SIG-M5 treated with dmso at 0.1 percent for 504 hours (cell line): Measurements from ENCODE around the gene LYPD6B.

Experiments
- DNase-seq: peaks from one replicate; lab custom pipeline; 2025; ENCODE audit not compliant: unreplicated experiment; lab: John Stamatoyannopoulos, UW

The LYPD6B gene, protein sequence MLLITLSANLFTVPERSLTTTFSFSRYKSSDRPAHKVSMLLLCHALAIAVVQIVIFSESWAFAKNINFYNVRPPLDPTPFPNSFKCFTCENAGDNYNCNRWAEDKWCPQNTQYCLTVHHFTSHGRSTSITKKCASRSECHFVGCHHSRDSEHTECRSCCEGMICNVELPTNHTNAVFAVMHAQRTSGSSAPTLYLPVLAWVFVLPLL

DNA sequence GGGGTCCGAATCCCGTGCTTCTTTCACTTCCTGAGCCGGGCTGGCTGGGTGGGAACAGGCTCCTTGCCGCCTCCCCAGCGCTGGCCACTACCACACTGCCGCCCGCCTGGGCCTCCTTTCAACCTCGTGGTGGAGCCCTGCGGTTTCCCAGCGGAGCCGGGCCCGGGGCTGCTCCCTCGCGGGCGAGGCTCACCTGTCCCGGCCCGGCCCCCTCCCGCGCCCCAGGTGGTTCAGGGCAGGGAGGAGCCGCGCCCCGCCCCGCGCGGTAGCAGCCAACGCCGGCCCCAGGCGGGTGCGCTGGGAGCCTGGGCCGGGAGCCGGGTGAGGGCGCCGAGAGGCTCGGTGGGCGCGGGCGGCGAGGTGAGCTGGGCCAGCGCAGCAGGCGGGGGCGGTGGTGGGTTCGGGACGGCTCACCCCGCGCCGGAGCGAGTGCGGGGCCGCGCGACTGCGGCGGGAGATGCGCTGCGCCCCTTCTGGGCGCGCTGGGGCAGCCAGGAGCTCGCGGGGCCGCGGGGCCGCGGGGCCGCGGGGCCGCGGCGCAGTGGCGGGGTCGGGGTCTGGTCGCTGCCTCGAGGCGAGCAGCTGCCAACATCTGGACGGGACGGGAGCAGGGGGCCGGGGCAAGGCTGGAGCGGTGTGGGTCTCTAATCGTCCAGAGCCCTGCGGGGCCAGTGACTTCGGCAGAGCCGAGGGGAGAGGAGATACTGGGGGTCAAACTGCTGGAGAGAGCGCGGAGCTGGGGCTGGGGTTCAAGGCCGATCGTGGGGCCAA is at the start of gene LYPD6B:
TSS of gene LYPD6B (plus strand) at position 258 of the 771 bp plus-strand sequence. CDS start 92,250 bp downstream, outside the sequence.
- DNase-seq, result no peak

- peak; percentile 82 for DNase-seq
Measured at GRCh38 chr2:148989882-148990493, 48.5 kb upstream of the LYPD6B start.

- DNase-seq, result no peak
Measured at GRCh38 chr2:148990968-148991367, 47.5 kb upstream of the LYPD6B start.

DNA sequence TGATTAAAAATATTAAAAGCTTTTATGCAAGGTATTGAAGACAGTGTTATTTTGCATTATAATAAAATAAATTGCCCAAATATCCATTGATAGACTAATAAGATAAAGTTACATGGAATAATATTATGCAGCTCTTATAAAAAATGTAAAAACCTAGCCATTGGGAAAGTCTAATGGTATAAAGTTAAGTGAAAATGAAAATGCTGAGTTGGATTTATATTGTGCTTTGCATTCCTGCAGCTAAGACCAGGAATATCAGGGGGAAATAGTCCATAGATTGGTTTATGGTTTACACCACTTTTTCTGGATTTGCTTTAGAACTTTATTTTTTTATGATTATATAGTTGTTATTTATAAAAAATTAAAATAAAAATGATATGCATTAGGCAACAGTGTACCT is 46.1 kb upstream of the LYPD6B start:
- DNase-seq, result no peak

GRCh38 chr2:148993351-148993750 is 45.1 kb upstream of the LYPD6B start:
- no peak for DNase-seq

- no peak for DNase-seq
Measured at GRCh38 chr2:148994341-148994740, 44.2 kb upstream of the LYPD6B start.

DNA sequence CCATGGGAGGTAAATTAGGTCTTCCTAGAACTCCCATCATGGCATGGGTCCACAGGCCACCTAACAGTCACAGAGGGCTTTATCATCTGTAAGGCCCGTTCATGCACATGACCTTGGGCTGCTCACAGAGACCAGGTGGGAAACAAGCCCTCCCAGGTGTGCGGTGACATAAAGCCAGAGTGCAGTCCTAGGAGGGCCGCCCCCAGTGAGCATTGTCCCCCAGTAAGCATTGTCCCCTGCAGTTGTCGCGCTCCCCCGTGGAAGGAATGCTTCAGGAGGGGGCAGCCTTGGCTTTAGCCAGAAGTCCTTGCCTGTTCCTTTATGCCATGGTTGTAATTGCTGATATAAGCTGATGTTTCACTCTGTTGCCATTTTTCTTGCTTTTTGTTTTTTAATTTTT is 41.7 kb upstream of the LYPD6B start:
- DNase-seq, result no peak

DNA sequence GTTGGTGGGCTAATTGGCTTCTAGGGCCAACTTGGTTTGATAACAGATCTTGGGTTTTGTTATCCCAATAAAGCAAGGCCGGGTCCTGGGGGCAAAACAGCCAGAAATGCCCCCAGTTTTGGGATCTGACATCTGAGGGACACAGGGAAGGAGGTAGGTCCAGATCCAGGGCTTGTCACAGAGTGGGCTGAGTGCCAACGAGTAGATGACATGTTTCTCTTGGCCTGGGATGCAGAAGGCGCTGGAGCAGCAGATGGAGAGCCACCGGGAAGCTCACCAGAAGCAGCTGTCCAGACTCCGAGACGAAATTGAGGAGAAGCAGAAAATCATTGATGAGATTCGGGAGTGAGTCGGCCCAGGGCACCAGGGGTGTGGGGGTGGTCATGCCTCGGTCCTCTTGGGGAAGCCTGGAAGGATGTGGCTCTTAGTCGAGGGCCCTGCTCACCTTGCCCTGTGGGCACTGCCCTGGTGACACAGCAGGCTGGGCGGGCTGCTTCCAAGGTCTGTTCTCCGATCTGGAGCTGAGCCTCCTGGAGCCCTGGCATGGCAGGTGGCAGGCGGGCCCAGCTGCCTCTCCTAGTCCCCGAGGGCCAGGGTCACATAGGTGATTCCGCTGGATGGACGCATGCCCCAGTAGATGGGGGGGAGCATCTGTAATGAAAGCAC is 40.2 kb upstream of the LYPD6B start:
- no peak for DNase-seq

DNA sequence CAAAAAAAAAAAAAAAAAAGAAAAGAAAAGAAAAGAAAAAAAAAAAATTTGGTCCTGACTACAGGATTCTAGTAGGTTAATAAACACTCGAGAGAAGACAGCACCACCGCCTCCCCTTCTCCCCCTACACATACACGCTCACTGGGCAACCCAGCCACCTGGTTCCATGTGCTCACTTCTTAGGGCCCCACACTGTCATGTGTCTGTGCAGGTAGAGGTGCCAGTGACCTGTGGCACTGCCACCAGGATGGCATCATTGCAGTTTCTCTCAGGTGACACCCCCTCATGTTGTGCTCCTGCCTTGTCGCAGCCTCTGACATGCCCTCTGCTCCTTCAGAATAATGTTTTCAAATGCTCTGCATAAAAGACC is 39.7 kb upstream of the LYPD6B start:
- DNase-seq, result no peak

- no peak for DNase-seq
Measured at GRCh38 chr2:148999451-148999921, 39.0 kb upstream of the LYPD6B start.

GRCh38 chr2:149000158-149000938 is 38.2 kb upstream of the LYPD6B start:
- peak; percentile 31 for DNase-seq

GRCh38 chr2:149001496-149001895 is 37.0 kb upstream of the LYPD6B start:
- DNase-seq, result no peak

DNA sequence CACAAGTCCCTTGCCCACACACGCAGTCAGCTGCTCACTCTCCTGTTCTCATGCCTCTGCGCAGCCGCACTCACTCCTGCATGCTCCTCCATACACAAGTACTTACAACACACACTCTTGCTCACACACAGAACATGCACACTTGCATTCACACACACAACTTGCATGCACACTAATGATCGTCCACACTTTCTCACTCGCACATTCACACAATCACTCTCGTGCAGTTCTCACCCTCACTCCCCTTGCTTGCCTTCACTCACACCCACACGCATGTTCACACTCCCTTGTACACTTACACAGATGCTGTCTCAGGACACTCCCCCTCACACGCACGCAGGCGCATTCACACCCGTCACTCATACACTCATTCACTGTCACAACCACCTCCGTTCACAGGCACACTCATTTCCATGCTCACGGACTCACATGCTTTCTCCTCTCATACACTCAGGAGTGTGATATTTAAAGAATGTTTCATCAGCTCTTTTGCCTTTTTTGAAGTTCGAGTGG is 36.1 kb upstream of the LYPD6B start:
- DNase-seq, result no peak

DNA sequence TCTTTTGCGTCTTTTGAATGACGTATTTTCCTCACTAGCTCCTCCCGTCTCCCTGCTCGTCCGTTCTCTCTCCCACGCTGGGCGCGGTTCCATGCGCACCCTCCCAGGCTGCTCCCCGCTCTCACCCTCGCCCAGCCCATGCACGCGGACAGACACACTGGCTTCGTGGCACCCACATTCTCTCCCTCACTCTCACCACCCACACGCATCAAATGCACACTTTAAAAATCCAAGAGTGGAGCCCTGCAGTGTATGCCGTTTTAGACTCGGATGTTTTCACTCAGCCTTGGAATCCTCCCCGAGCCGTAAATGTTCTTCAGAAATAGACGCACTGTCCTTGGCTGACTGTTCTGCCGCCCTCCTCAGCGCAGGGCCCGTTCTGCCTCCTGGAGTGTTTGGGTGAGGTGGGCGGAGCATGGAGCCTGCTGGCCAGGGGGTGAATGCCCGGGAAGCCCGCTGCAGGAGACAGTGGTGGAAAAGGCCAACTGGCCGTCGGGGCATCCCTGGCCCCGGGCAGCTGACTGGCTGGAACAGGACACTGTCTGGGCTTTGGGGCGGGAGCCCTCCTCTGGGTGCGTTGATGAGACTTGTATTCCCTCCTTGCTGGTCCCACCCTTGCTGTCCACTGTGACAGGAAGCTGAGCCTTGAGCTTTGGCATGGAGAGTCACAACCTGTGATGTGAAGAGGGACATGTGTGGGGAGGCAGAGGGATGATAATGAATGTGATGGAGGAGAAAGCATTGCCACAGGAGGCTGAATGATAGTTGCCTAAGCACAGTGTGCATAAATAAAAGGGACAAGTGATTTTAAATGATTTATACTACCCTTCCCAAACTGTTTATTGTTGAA is 35.4 kb upstream of the LYPD6B start:
- DNase-seq, result no peak

- DNase-seq, result no peak
Measured at GRCh38 chr2:149004836-149005235, 33.7 kb upstream of the LYPD6B start.

GRCh38 chr2:149005471-149006077 is 32.9 kb upstream of the LYPD6B start:
- DNase-seq, result no peak

- no peak for DNase-seq
Measured at GRCh38 chr2:149006883-149007543, 31.5 kb upstream of the LYPD6B start.

DNA sequence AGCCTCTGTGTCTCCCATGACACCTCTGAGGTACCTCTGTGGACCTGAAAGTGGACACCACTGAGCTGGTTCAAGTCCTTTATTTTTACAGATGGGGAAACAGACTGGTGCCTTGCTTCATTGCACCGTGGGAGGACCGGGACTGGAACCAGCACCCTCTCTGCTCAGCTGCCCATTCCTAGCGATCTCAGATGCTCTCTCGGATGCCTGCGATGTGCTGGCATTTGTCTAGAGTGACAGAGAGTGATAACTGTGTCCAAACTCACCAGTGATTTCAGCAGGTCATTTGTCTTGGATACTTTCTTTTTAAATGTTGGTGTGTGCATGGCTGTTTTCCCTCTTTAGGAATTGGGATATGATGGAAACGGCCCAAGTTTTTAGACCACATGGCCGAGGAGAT is 30.1 kb upstream of the LYPD6B start:
- DNase-seq, result no peak
